ENCODE data around the gene ZNF750. TPM values are rescaled to one million over a fixed set of nuclear protein-coding genes. Genes with fewer than 3 reads are reported as not detected.
A peak's percentile ranks its signal among the peaks of the same experiment; 100 is the strongest.

ZNF750 gene
- total RNA-seq, 1 donor from 2014 or later, result 4.7 TPM

- no peak for ATAC-seq
- Histone ChIP-seq H3K4me3 (no peak overlapping the region), H3K36me3 (peaks cover 29% of the 10 kb centered on the region), H3K27ac (no peak overlapping the region), H3K4me1 (peaks cover 10% of the 10 kb centered on the region), H3K27me3 (ENCODE audit: low read depth) (no peaks in the 10 kb centered on the region), H3K9me3 (no peaks in the 10 kb centered on the region)
- no peak for TF ChIP-seq CTCF (IDR thresholded peaks at IDR 0.05)
- no peak for DNase-seq
- intact Hi-C loops (cut with DNase I), result no loop called here
These were observed 41.1 kb downstream of the ZNF750 start for GRCh38 chr17:82798752-82799151.

GRCh38 chr17:82797061-82797460 is 42.8 kb downstream of the ZNF750 start:
- H3K36me3 ChIP-seq, result peaks cover 32% of the 10 kb centered on the region
- H3K27ac ChIP-seq, result no peak overlapping the region
- intact Hi-C loops (cut with DNase I), result no loop called here
- no peak for ATAC-seq
- H3K9me3 ChIP-seq, result no peaks in the 10 kb centered on the region
- H3K4me3 ChIP-seq, result no peak overlapping the region
- H3K27me3 ChIP-seq (ENCODE audit: low read depth), result no peaks in the 10 kb centered on the region
- DNase-seq, result no peak
- TF ChIP-seq CTCF (IDR thresholded peaks at IDR 0.05), result no peak
- peaks cover 10% of the 10 kb centered on the region for H3K4me1 ChIP-seq

GRCh38 chr17:82795615-82796014 is 44.2 kb downstream of the ZNF750 start:
- DNase-seq, result peak; percentile 79

GRCh38 chr17:82794781-82795482 is 44.9 kb downstream of the ZNF750 start:
- intact Hi-C loops (cut with DNase I), result no loop called here
- no peak for DNase-seq
- Histone ChIP-seq H3K9me3 (no peaks in the 10 kb centered on the region), H3K4me3 (no peak overlapping the region), H3K36me3 (peaks cover 24% of the 10 kb centered on the region), H3K27ac (no peak overlapping the region), H3K4me1 (peaks cover 10% of the 10 kb centered on the region), H3K27me3 (ENCODE audit: low read depth) (no peaks in the 10 kb centered on the region)
- no peak for TF ChIP-seq CTCF (IDR thresholded peaks at IDR 0.05)
- peak in 1 of 2 donors; percentile 36 for ATAC-seq

More at GRCh38 chr17:82795615-82796014, 44.2 kb downstream of the ZNF750 start:
- no peak for TF ChIP-seq CTCF (IDR thresholded peaks at IDR 0.05)
- Histone ChIP-seq H3K36me3 (peaks cover 31% of the 10 kb centered on the region), H3K9me3 (no peaks in the 10 kb centered on the region), H3K4me3 (no peak overlapping the region), H3K27me3 (ENCODE audit: low read depth) (no peaks in the 10 kb centered on the region), H3K4me1 (peaks cover 10% of the 10 kb centered on the region), H3K27ac (peak overlapping the region; percentile 14)
- ATAC-seq, result peak; percentile 86 to 88
- intact Hi-C loops (cut with DNase I), result no loop called here

GRCh38 chr17:82793974-82794630 is 45.7 kb downstream of the ZNF750 start:
- no peak for DNase-seq
- TF ChIP-seq CTCF (IDR thresholded peaks at IDR 0.05), result no peak
- intact Hi-C loops (cut with DNase I), result no loop called here
- peaks cover 19% of the 10 kb centered on the region for H3K36me3 ChIP-seq
- no peaks in the 10 kb centered on the region for H3K9me3 ChIP-seq
- no peak overlapping the region for H3K4me3 ChIP-seq
- H3K4me1 ChIP-seq, result peaks cover 10% of the 10 kb centered on the region
- no peak overlapping the region for H3K27ac ChIP-seq
- no peak for ATAC-seq
- H3K27me3 ChIP-seq (ENCODE audit: low read depth), result no peaks in the 10 kb centered on the region
